ENCODE results near the gene PIK3R1. TPM values are rescaled to one million over a fixed set of nuclear protein-coding genes. Genes with fewer than 3 reads are reported as not detected.

Gene PIK3R1
- total RNA-seq, 1 experiment from 2014 or later, result 11.3 TPM

DNA sequence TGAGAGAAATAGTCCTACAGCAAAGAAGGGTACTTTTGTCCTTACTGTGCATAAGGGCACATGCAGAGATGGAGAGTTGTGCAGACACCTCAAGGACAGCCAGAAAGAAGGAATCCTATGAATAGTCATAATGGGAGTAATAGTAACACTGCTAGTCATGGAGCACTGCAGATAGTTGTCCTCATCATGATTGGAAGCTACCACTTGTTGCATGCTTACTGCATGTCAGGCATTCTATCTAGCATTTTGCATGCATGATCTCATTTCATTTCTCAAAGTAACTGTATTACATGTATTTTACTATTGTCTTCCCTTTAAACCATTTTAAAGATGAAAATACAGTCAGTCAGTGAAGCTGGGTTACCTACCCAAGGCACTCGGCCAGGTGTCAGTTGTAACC, 81.3 kb downstream of the PIK3R1 start:
- no peak overlapping the region for H3T11ph ChIP-seq (ENCODE audit: low read length)
- no CpG with 5 or more reads among the region's 1 CpG for WGBS (ENCODE audit: extremely low coverage, insufficient read length, low lambda C conversion rate)
- no peaks in the 10 kb centered on the region for H3K27me3 Mint-ChIP-seq (ENCODE audit: low read depth)

More for the DNA sequence above, 81.3 kb downstream of the PIK3R1 start:
- no peaks in the 10 kb centered on the region for H3K79me1 ChIP-seq (ENCODE audit: insufficient read depth, low read depth, low read length, poor library complexity, severe bottlenecking)
- H4K20me1 ChIP-seq (ENCODE audit: control insufficient read depth, insufficient read depth, insufficient read length), result no peaks in the 10 kb centered on the region
- no peak overlapping the region for H2BK120ac ChIP-seq (ENCODE audit: low read depth, low read length, poor library complexity, severe bottlenecking)
- no peak overlapping the region for H3K4ac ChIP-seq (ENCODE audit: low read depth, low read length)
- no peak overlapping the region for H4K5ac ChIP-seq (ENCODE audit: insufficient read length, low read depth, low read length)
- H2BK5ac ChIP-seq (ENCODE audit: insufficient read length, low read length), result no peak overlapping the region
- no peak overlapping the region for H3K27ac ChIP-seq (ENCODE audit: insufficient read length, low read depth, low read length)
- Mint-ChIP-seq H3K4me1 (peaks cover 12 to 13% of the 10 kb centered on the region in 2 experiments), H3K9me3 (no peaks in the 10 kb centered on the region), H3K36me3 (ENCODE audit: insufficient read depth in 1 of 3, low read depth in 3 of 3) (peaks cover 22 to 38% (median 31%) of the 10 kb centered on the region in 3 experiments), H3K4me3 (no peak overlapping the region), H3K27ac (no peak overlapping the region)
- no peak for DNase-seq
- H2BK20ac ChIP-seq (ENCODE audit: low read depth, low read length, poor library complexity, severe bottlenecking), result no peak overlapping the region
- H2AK5ac ChIP-seq (ENCODE audit: insufficient read length, low read length), result no peak overlapping the region
- no peak overlapping the region for H2BK12ac ChIP-seq (ENCODE audit: insufficient read length, low read depth, low read length)
- no peak overlapping the region for H4K91ac ChIP-seq (ENCODE audit: insufficient read length, low read depth, low read length)
- no peaks in the 10 kb centered on the region for H3K27me3 ChIP-seq (ENCODE audit: insufficient read depth, low read length)
- H3K23me2 ChIP-seq (ENCODE audit: insufficient read length, low read depth, low read length, poor library complexity, severe bottlenecking), result no peaks in the 10 kb centered on the region
- H3K18ac ChIP-seq (ENCODE audit: insufficient read length, low read depth, low read length), result no peak overlapping the region
- no peaks in the 10 kb centered on the region for H3K9me3 ChIP-seq (ENCODE audit: control insufficient read depth, low read depth, low read length)
- H3K4me2 ChIP-seq (ENCODE audit: insufficient read depth, insufficient read length, low read length), result no peak overlapping the region
- H3K23ac ChIP-seq (ENCODE audit: insufficient read length, low read depth, low read length), result no peak overlapping the region
- H3K14ac ChIP-seq (ENCODE audit: insufficient read depth, low read length), result no peak overlapping the region
- H4K8ac ChIP-seq (replicated peaks; ENCODE audit: insufficient read length, low read depth, low read length), result no peak overlapping the region
- TF ChIP-seq, protein P1, sequence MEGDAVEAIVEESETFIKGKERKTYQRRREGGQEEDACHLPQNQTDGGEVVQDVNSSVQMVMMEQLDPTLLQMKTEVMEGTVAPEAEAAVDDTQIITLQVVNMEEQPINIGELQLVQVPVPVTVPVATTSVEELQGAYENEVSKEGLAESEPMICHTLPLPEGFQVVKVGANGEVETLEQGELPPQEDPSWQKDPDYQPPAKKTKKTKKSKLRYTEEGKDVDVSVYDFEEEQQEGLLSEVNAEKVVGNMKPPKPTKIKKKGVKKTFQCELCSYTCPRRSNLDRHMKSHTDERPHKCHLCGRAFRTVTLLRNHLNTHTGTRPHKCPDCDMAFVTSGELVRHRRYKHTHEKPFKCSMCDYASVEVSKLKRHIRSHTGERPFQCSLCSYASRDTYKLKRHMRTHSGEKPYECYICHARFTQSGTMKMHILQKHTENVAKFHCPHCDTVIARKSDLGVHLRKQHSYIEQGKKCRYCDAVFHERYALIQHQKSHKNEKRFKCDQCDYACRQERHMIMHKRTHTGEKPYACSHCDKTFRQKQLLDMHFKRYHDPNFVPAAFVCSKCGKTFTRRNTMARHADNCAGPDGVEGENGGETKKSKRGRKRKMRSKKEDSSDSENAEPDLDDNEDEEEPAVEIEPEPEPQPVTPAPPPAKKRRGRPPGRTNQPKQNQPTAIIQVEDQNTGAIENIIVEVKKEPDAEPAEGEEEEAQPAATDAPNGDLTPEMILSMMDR (conservative IDR thresholded peaks at IDR 0.05), result no peak
- H3K4me1 ChIP-seq (ENCODE audit: insufficient read depth, low read length), result no peaks in the 10 kb centered on the region
- no peak overlapping the region for H2BK15ac ChIP-seq (ENCODE audit: low read depth, low read length)
- H3K9ac ChIP-seq (ENCODE audit: extremely low read depth, insufficient read length, low read length), result no peak overlapping the region
- H3K79me2 ChIP-seq (ENCODE audit: insufficient read depth, low read length), result no peaks in the 10 kb centered on the region
- no peak overlapping the region for H3K56ac ChIP-seq (ENCODE audit: insufficient read length, low read depth, low read length)
- no peak overlapping the region for H2AFZ ChIP-seq (ENCODE audit: low read length)

Measured in H9 (cell line).